Parathyroid adenoma (tissue), 2 donors: ENCODE results near the gene MRC1.

ENCODE experiments used
- H2AFZ ChIP-seq: fragments of 300-600 bp; sonication (generic); one replicate; pipeline ENCODE4 v1.7.0; 2017; ENCODE audit warnings: antibody characterized with exemption, mild to moderate bottlenecking
- H3K27ac ChIP-seq: fragments of 300-600 bp; sonication (generic); one replicate; pipeline ENCODE4 v1.7.0; 2017
- H3K27me3 ChIP-seq: fragments of 300-600 bp; sonication (generic); one replicate; pipeline ENCODE4 v1.7.0; 2017; ENCODE audit warnings: low read length; ENCODE audit not compliant: control insufficient read depth, insufficient read depth
- H3K36me3 ChIP-seq: fragments of 300-600 bp; sonication (generic); one replicate; pipeline ENCODE4 v1.7.0; 2017; ENCODE audit warnings: low read length; ENCODE audit not compliant: control insufficient read depth, insufficient read depth
- H3K4me1 ChIP-seq: fragments of 300-600 bp; sonication (generic); one replicate; pipeline ENCODE4 v1.7.0; 2017; ENCODE audit warnings: control low read depth
- H3K4me2 ChIP-seq: fragments of 300-600 bp; sonication (generic); one replicate; pipeline ENCODE4 v1.7.0; 2017; ENCODE audit warnings: low read length
- H3K4me3 ChIP-seq: fragments of 300-600 bp; sonication (generic); one replicate; pipeline ENCODE4 v1.7.0; 2017; ENCODE audit warnings: low read depth, low read length
- H3K79me2 ChIP-seq: fragments of 300-600 bp; sonication (generic); one replicate; pipeline ENCODE4 v1.7.0; 2017; ENCODE audit warnings: control low read depth
- H3K9ac ChIP-seq: fragments of 300-600 bp; sonication (generic); one replicate; pipeline ENCODE4 v1.7.0; 2017; ENCODE audit warnings: mild to moderate bottlenecking
- H3K9me3 ChIP-seq: fragments of 300-600 bp; sonication (generic); one replicate; pipeline ENCODE4 v1.7.0; 2017; ENCODE audit warnings: low read length; ENCODE audit not compliant: control insufficient read depth
- CTCF ChIP-seq: fragments of 300-600 bp; sonication (generic); IDR thresholded peaks from one replicate; pipeline ENCODE4 v1.7.0; 2017; ENCODE audit warnings: antibody characterized with exemption, mild to moderate bottlenecking
- donor health status: primary hyperparathyroidism.

MRC1 gene

GRCh38 chr10:17865351-17865750 lies 56.2 kb downstream of the MRC1 start:
- no peak overlapping the region for H3K27ac ChIP-seq
- no peak overlapping the region for H2AFZ ChIP-seq
- no peaks in the 10 kb centered on the region for H3K9me3 ChIP-seq
- H3K9ac ChIP-seq = no peak overlapping the region
- no peaks in the 10 kb centered on the region for H3K4me1 ChIP-seq
- H3K4me2 ChIP-seq = no peak overlapping the region
- TF ChIP-seq CTCF = no peak
- no peak overlapping the region for H3K4me3 ChIP-seq
- H3K79me2 ChIP-seq = no peaks in the 10 kb centered on the region
- no peaks in the 10 kb centered on the region for H3K36me3 ChIP-seq
- H3K27me3 ChIP-seq = no peaks in the 10 kb centered on the region

- H3K9ac ChIP-seq = no peak overlapping the region
- H3K9me3 ChIP-seq = no peaks in the 10 kb centered on the region
- no peak for TF ChIP-seq CTCF
- H3K4me2 ChIP-seq = no peak overlapping the region
- H3K27ac ChIP-seq = no peak overlapping the region
- H2AFZ ChIP-seq = no peak overlapping the region
- no peaks in the 10 kb centered on the region for H3K27me3 ChIP-seq
- no peak overlapping the region for H3K4me3 ChIP-seq
- H3K36me3 ChIP-seq = no peaks in the 10 kb centered on the region
- H3K4me1 ChIP-seq = no peaks in the 10 kb centered on the region
- no peaks in the 10 kb centered on the region for H3K79me2 ChIP-seq
These were observed 57.2 kb downstream of the MRC1 start for GRCh38 chr10:17866346-17866745.

GRCh38 chr10:17867056-17867455 lies 57.9 kb downstream of the MRC1 start:
- H3K4me3 ChIP-seq = no peak overlapping the region
- no peaks in the 10 kb centered on the region for H3K27me3 ChIP-seq
- no peaks in the 10 kb centered on the region for H3K79me2 ChIP-seq
- no peak for TF ChIP-seq CTCF
- no peaks in the 10 kb centered on the region for H3K9me3 ChIP-seq
- H3K4me2 ChIP-seq = no peak overlapping the region
- H2AFZ ChIP-seq = no peak overlapping the region
- no peak overlapping the region for H3K27ac ChIP-seq
- no peaks in the 10 kb centered on the region for H3K4me1 ChIP-seq
- no peak overlapping the region for H3K9ac ChIP-seq
- no peaks in the 10 kb centered on the region for H3K36me3 ChIP-seq

GRCh38 chr10:17871036-17871435 lies 61.9 kb downstream of the MRC1 start:
- no peaks in the 10 kb centered on the region for H3K9me3 ChIP-seq
- TF ChIP-seq CTCF = no peak
- no peaks in the 10 kb centered on the region for H3K27me3 ChIP-seq
- no peak overlapping the region for H2AFZ ChIP-seq
- H3K9ac ChIP-seq = no peak overlapping the region
- no peak overlapping the region for H3K4me2 ChIP-seq
- no peaks in the 10 kb centered on the region for H3K4me1 ChIP-seq
- H3K27ac ChIP-seq = no peak overlapping the region
- H3K79me2 ChIP-seq = no peaks in the 10 kb centered on the region
- no peak overlapping the region for H3K4me3 ChIP-seq
- no peaks in the 10 kb centered on the region for H3K36me3 ChIP-seq

- Histone ChIP-seq H2AFZ (no peak overlapping the region), H3K4me3 (no peak overlapping the region), H3K27me3 (no peaks in the 10 kb centered on the region), H3K27ac (no peak overlapping the region), H3K4me1 (no peaks in the 10 kb centered on the region), H3K36me3 (no peaks in the 10 kb centered on the region), H3K79me2 (no peaks in the 10 kb centered on the region), H3K9me3 (no peaks in the 10 kb centered on the region), H3K4me2 (no peak overlapping the region), H3K9ac (no peak overlapping the region)
- no peak for TF ChIP-seq CTCF
These were observed 63.3 kb downstream of the MRC1 start for GRCh38 chr10:17872191-17873091.
